ENCODE data around the gene GRIA1. TPM values are rescaled to one million over a fixed set of nuclear protein-coding genes. Genes with fewer than 3 reads are reported as not detected.

Gene GRIA1
- total and polyA plus RNA-seq, 2 donors (not counting 1 experiment from before 2014, with no cell fraction given): not detected

DNA sequence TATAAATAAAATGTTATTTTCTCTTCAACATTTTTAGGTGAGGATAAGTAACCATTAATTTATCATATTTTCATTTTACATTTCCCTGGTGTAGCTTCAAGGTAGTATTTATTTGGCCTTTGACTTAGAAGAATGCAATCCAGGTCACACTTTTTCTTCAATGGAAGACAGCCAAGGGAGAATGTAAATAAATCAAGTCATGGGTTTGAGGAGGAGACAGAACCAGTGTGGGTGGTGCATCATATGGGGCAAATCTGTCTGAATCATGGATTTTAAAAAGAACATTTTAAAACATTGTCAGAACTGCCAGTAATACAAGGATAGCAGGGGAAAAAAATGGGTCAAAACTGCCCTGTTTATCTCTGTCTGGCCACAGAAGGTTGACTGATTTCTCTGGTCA is 318.7 kb downstream of the GRIA1 start:
- H3K4me1 Mint-ChIP-seq: no peaks in the 10 kb centered on the region
- peaks cover 13% of the 10 kb centered on the region for H3K27me3 Mint-ChIP-seq
- Histone ChIP-seq H3K4me2 (replicated peaks; ENCODE audit: low read depth, low read length, poor library complexity, severe bottlenecking) (no peak overlapping the region), H3K27ac (ENCODE audit: low read length in 2 of 2) (no peak overlapping the region), H3K79me2 (ENCODE audit: control insufficient read depth, insufficient read depth, low read length) (no peaks in the 10 kb centered on the region), H3K4me3 (ENCODE audit: control extremely low read depth in 1 of 5, extremely low read depth in 1 of 5, insufficient read depth in 1 of 5, low read depth in 2 of 5, low read length in 4 of 5) (no peak overlapping the region), H3K9me3 (ENCODE audit: control extremely low read depth in 1 of 3, control insufficient read depth in 2 of 3, insufficient read depth in 1 of 3, low read length in 2 of 3) (peaks cover 0 to 7% (median 0%) of the 10 kb centered on the region in 3 donors), H3K9ac (ENCODE audit: low read length) (no peak overlapping the region), H4K20me1 (ENCODE audit: control insufficient read depth, insufficient read depth, low read length, poor library complexity, severe bottlenecking) (no peaks in the 10 kb centered on the region), H3K36me3 (replicated peaks in 1 of 2; ENCODE audit: control extremely low read depth in 1 of 2, control insufficient read depth in 1 of 2, extremely low read depth in 1 of 2, insufficient read depth in 2 of 2, low read length in 1 of 2) (no peaks in the 10 kb centered on the region), H3K27me3 (replicated peaks in 1 of 4; ENCODE audit: control extremely low read depth in 1 of 4, control insufficient read depth in 3 of 4, insufficient read depth in 4 of 4, low read length in 3 of 4) (no peaks in the 10 kb centered on the region), H2AFZ (ENCODE audit: insufficient read depth, low read depth, low read length, poor library complexity, severe bottlenecking) (no peak overlapping the region), H3K4me1 (ENCODE audit: control insufficient read depth in 2 of 2, insufficient read depth in 2 of 2, low read length in 2 of 2) (no peaks in the 10 kb centered on the region)
- ChIA-PET POLR2A (no interaction called here), CTCF (no interaction called here)
- intact Hi-C loops (cut with micrococcal nuclease): no loop called here
- H3K27ac Mint-ChIP-seq: no peak overlapping the region
- no peak for ATAC-seq (ENCODE audit: low read depth)
- no peak for DNase-seq
- no peak for TF ChIP-seq EZH2 (IDR thresholded peaks at IDR 0.05; ENCODE audit: borderline replicate concordance, insufficient read depth, low read depth, low read length, poor library complexity, severe bottlenecking)
- TF ChIP-seq, protein P1, sequence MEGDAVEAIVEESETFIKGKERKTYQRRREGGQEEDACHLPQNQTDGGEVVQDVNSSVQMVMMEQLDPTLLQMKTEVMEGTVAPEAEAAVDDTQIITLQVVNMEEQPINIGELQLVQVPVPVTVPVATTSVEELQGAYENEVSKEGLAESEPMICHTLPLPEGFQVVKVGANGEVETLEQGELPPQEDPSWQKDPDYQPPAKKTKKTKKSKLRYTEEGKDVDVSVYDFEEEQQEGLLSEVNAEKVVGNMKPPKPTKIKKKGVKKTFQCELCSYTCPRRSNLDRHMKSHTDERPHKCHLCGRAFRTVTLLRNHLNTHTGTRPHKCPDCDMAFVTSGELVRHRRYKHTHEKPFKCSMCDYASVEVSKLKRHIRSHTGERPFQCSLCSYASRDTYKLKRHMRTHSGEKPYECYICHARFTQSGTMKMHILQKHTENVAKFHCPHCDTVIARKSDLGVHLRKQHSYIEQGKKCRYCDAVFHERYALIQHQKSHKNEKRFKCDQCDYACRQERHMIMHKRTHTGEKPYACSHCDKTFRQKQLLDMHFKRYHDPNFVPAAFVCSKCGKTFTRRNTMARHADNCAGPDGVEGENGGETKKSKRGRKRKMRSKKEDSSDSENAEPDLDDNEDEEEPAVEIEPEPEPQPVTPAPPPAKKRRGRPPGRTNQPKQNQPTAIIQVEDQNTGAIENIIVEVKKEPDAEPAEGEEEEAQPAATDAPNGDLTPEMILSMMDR (IDR thresholded peaks at IDR 0.05): no peak
- no peak overlapping the region for H3K4me3 Mint-ChIP-seq
- H3K9me3 Mint-ChIP-seq (ENCODE audit: insufficient read depth): peaks cover 2% of the 10 kb centered on the region

DNA sequence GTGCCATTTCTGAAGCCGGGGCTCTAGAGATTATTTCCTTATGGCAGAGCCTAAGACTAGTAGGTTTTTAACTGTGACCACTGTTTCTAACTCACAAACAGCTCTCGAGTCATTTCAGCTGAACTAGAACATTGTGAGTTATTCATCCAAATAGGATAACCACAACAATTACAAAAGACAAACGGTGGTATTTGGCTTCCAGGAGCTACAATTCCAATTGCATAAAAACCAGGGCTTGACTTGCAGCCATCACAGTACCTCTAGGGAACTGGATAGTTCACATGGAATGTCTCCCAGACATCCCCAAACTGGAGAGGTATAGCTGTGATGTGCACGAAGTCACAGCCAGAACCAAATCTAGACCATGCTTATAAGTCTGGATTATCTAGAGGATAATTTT is 323.4 kb downstream of the GRIA1 start:
- ATAC-seq (ENCODE audit: low read depth) (no peak), DNase-seq (no peak)
- Histone ChIP-seq H3K4me1 (ENCODE audit: control insufficient read depth in 2 of 2, insufficient read depth in 2 of 2, low read length in 2 of 2) (no peaks in the 10 kb centered on the region), H3K27me3 (replicated peaks in 1 of 4; ENCODE audit: control extremely low read depth in 1 of 4, control insufficient read depth in 3 of 4, insufficient read depth in 4 of 4, low read length in 3 of 4) (no peaks in the 10 kb centered on the region), H3K4me3 (ENCODE audit: control extremely low read depth in 1 of 5, extremely low read depth in 1 of 5, insufficient read depth in 1 of 5, low read depth in 2 of 5, low read length in 4 of 5) (no peak overlapping the region), H3K79me2 (ENCODE audit: control insufficient read depth, insufficient read depth, low read length) (no peaks in the 10 kb centered on the region), H3K4me2 (replicated peaks; ENCODE audit: low read depth, low read length, poor library complexity, severe bottlenecking) (no peak overlapping the region), H2AFZ (ENCODE audit: insufficient read depth, low read depth, low read length, poor library complexity, severe bottlenecking) (no peak overlapping the region), H3K36me3 (replicated peaks in 1 of 2; ENCODE audit: control extremely low read depth in 1 of 2, control insufficient read depth in 1 of 2, extremely low read depth in 1 of 2, insufficient read depth in 2 of 2, low read length in 1 of 2) (no peaks in the 10 kb centered on the region), H3K9ac (ENCODE audit: low read length) (no peak overlapping the region), H4K20me1 (ENCODE audit: control insufficient read depth, insufficient read depth, low read length, poor library complexity, severe bottlenecking) (no peaks in the 10 kb centered on the region), H3K9me3 (ENCODE audit: control extremely low read depth in 1 of 3, control insufficient read depth in 2 of 3, insufficient read depth in 1 of 3, low read length in 2 of 3) (peaks cover 0 to 7% (median 0%) of the 10 kb centered on the region in 3 donors), H3K27ac (ENCODE audit: low read length in 2 of 2) (no peak overlapping the region)
- Mint-ChIP-seq H3K27me3 (peaks cover 8% of the 10 kb centered on the region), H3K9me3 (ENCODE audit: insufficient read depth) (peaks cover 2% of the 10 kb centered on the region), H3K4me3 (no peak overlapping the region), H3K27ac (no peak overlapping the region), H3K4me1 (no peaks in the 10 kb centered on the region)
- POLR2A ChIA-PET: no interaction called here
- CTCF ChIA-PET: no interaction called here
- WGBS (ENCODE audit: insufficient coverage): 90% methylated on average over 1 of the region's 4 CpGs
- intact Hi-C loops (cut with micrococcal nuclease): no loop called here
- TF ChIP-seq, protein P1 (IDR thresholded peaks at IDR 0.05): no peak
- no peak for TF ChIP-seq EZH2 (IDR thresholded peaks at IDR 0.05; ENCODE audit: borderline replicate concordance, insufficient read depth, low read depth, low read length, poor library complexity, severe bottlenecking)

All from B cell (primary cell).